Osteoblast (primary cell): ENCODE results near the gene LUC7L. TPM values are rescaled to one million over a fixed set of nuclear protein-coding genes. Genes with fewer than 3 reads are reported as not detected.
A peak's percentile ranks its signal among the peaks of the same experiment; 100 is the strongest.

Source experiments
- DNase-seq: peaks from one replicate; pipeline ENCODE4 v3.0.0; 2011; ENCODE audit warnings: low spot score, mixed read lengths; ENCODE audit not compliant: insufficient read length; ENCODE audit errors: missing footprints
- H2AFZ ChIP-seq: 2 replicates; pipeline ENCODE4 v1.6.0; 2011; ENCODE audit warnings: mild to moderate bottlenecking, low read length
- H3K27ac ChIP-seq: 2 replicates; pipeline ENCODE4 v1.5.1; 2011; ENCODE audit warnings: mild to moderate bottlenecking, low read depth, low read length, moderate library complexity
- H3K27me3 ChIP-seq: 2 replicates; pipeline ENCODE4 v1.6.0; 2012; ENCODE audit warnings: mild to moderate bottlenecking, control low read depth, inconsistent platforms, low read length, moderate library complexity; ENCODE audit not compliant: insufficient read depth
- H3K36me3 ChIP-seq: 2 replicates; pipeline ENCODE4 v1.5.1; 2011; ENCODE audit warnings: mild to moderate bottlenecking, low read length, control low read depth, moderate library complexity; ENCODE audit not compliant: insufficient read depth
- H3K4me1 ChIP-seq: 2 replicates; pipeline ENCODE4 v1.5.1; 2011; ENCODE audit warnings: mild to moderate bottlenecking, low read length, control low read depth, moderate library complexity; ENCODE audit not compliant: insufficient read depth
- H3K4me2 ChIP-seq: 2 replicates; pipeline ENCODE4 v1.6.0; 2011; ENCODE audit warnings: mild to moderate bottlenecking, low read length; ENCODE audit not compliant: insufficient read depth
- H3K4me3 ChIP-seq: fragments of 200-600 bp; sonication (generic); 3 replicates; pipeline ENCODE4 v1.5.1; 2012; ENCODE audit warnings: mild to moderate bottlenecking, low read length, inconsistent platforms; ENCODE audit not compliant: insufficient read depth
- H3K79me2 ChIP-seq: 2 replicates; pipeline ENCODE4 v1.6.0; 2012; ENCODE audit warnings: mild to moderate bottlenecking, low read length, control low read depth, inconsistent platforms; ENCODE audit not compliant: insufficient read depth
- H3K9me3 ChIP-seq: 2 replicates; pipeline ENCODE4 v1.5.1; 2011; ENCODE audit warnings: low read depth, low read length, control low read depth
- H4K20me1 ChIP-seq: 2 replicates; pipeline ENCODE4 v1.6.0; 2012; ENCODE audit warnings: mild to moderate bottlenecking, low read length, control low read depth; ENCODE audit not compliant: insufficient read depth
- total RNA-seq: library from RNA; depleted of rRNA; stranded (reverse); fragments of >200 nt; gene quantifications from 2 replicates; pipeline ENCODE4 v1.2.3, GENCODE V29; 2012
- TF ChIP-seq, protein P1 (sequence below): IDR thresholded peaks from 2 replicates; pipeline ENCODE4 v1.5.1; 2011; ENCODE audit warnings: mild to moderate bottlenecking, low read depth, low read length, moderate library complexity; ENCODE audit errors: extremely low read depth

Gene LUC7L, protein sequence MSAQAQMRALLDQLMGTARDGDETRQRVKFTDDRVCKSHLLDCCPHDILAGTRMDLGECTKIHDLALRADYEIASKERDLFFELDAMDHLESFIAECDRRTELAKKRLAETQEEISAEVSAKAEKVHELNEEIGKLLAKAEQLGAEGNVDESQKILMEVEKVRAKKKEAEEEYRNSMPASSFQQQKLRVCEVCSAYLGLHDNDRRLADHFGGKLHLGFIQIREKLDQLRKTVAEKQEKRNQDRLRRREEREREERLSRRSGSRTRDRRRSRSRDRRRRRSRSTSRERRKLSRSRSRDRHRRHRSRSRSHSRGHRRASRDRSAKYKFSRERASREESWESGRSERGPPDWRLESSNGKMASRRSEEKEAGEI
- 44.8 and 46.0 TPM in 2 replicates for total RNA-seq

- Histone ChIP-seq H3K4me3 (peak within 1 kb of the TSS; percentile 91), H4K20me1 (peaks cover 37% of the 10 kb centered on the region), H3K27me3 (no peaks in the 10 kb centered on the region), H3K9me3 (no peaks in the 10 kb centered on the region), H3K79me2 (peaks cover 46% of the 10 kb centered on the region), H3K36me3 (peaks cover 34% of the 10 kb centered on the region), H3K4me2 (peak within 1 kb of the TSS; percentile 84), H2AFZ (peak within 1 kb of the TSS; percentile 92), H3K27ac (peak within 1 kb of the TSS; percentile 92), H3K4me1 (peaks cover 19% of the 10 kb centered on the region)
- DNase-seq: peak; percentile 98
- TF ChIP-seq, protein P1, sequence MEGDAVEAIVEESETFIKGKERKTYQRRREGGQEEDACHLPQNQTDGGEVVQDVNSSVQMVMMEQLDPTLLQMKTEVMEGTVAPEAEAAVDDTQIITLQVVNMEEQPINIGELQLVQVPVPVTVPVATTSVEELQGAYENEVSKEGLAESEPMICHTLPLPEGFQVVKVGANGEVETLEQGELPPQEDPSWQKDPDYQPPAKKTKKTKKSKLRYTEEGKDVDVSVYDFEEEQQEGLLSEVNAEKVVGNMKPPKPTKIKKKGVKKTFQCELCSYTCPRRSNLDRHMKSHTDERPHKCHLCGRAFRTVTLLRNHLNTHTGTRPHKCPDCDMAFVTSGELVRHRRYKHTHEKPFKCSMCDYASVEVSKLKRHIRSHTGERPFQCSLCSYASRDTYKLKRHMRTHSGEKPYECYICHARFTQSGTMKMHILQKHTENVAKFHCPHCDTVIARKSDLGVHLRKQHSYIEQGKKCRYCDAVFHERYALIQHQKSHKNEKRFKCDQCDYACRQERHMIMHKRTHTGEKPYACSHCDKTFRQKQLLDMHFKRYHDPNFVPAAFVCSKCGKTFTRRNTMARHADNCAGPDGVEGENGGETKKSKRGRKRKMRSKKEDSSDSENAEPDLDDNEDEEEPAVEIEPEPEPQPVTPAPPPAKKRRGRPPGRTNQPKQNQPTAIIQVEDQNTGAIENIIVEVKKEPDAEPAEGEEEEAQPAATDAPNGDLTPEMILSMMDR: no peak
Measured at GRCh38 chr16:228852-229730, at the start of gene LUC7L. Gene LUC7L, minus strand, starts transcription at chr16:229449. Its CDS starts 110 bp downstream, at chr16:229339.

DNA sequence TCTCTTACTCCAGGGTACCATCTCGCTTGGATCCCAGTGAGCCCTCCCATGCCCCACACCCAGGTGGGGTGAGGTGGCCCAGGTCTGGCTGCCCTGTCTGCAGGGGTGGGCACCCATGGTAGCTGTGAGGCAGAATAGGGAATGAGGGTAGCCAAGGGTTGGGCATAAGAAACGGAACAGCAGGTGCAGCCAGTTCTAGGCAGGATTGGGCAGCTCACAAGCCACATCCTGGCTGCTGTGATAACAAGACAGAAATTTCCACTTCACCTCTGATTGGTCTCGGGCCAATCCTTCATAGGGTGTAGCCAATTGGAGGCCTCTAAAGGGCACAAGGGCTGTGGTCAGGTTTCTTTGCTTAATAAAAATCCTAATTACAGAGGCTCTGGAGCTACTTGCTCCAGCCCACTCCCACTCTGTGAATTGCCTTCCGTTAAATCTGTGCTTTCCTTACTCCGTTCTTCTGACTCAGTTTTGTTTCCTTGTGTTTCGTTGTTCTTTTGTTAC lies 49.7 kb upstream of the LUC7L start:
- H2AFZ ChIP-seq: no peak overlapping the region
- DNase-seq: peak; percentile 81

GRCh38 chr16:276426-277077 lies 47.3 kb upstream of the LUC7L start:
- Histone ChIP-seq H3K4me2 (no peak overlapping the region), H3K4me1 (no peaks in the 10 kb centered on the region), H3K27me3 (peaks cover 35% of the 10 kb centered on the region), H4K20me1 (no peaks in the 10 kb centered on the region), H2AFZ (no peak overlapping the region), H3K79me2 (no peaks in the 10 kb centered on the region), H3K36me3 (no peaks in the 10 kb centered on the region), H3K4me3 (no peak overlapping the region), H3K27ac (no peak overlapping the region), H3K9me3 (no peaks in the 10 kb centered on the region)
- no peak for DNase-seq
- TF ChIP-seq, protein P1: no peak

More for the DNA sequence above, 49.7 kb upstream of the LUC7L start:
- H3K27me3 ChIP-seq: peaks cover 35% of the 10 kb centered on the region
- no peak overlapping the region for H3K4me3 ChIP-seq
- no peaks in the 10 kb centered on the region for H3K36me3 ChIP-seq
- no peaks in the 10 kb centered on the region for H3K9me3 ChIP-seq
- H3K4me1 ChIP-seq: no peaks in the 10 kb centered on the region
- no peak overlapping the region for H3K4me2 ChIP-seq
- H3K27ac ChIP-seq: no peak overlapping the region
- TF ChIP-seq, protein P1: no peak
- H3K79me2 ChIP-seq: no peaks in the 10 kb centered on the region
- no peaks in the 10 kb centered on the region for H4K20me1 ChIP-seq
